C4-2B (cell line): ENCODE measurements around the gene LMO3.

ENCODE experiments used
- H3K27ac ChIP-seq: fragments of 450-650 bp; 2 replicates; pipeline ENCODE4 v1.5.1; 2017
- ZFX ChIP-seq: fragments of 450-650 bp; IDR thresholded peaks from 2 replicates; pipeline ENCODE4 v1.6.1; 2017
- TF ChIP-seq, protein P1 (sequence below): fragments of 450-650 bp; conservative IDR thresholded peaks from 2 replicates; pipeline ENCODE4 v1.5.1; 2017; ENCODE audit warnings: mild to moderate bottlenecking

The LMO3 gene

DNA sequence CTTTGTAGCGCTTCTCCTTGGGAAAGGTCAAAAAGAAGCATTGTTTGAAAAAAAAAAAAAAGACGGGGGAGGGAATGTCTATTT is at the start of gene LMO3:
TSS of gene LMO3 (minus strand) at position 46 of the 84 bp plus-strand sequence. CDS start 5,302 bp downstream, outside the sequence.
- no peak within 1 kb of the TSS for H3K27ac ChIP-seq
- TF ChIP-seq, protein P1, sequence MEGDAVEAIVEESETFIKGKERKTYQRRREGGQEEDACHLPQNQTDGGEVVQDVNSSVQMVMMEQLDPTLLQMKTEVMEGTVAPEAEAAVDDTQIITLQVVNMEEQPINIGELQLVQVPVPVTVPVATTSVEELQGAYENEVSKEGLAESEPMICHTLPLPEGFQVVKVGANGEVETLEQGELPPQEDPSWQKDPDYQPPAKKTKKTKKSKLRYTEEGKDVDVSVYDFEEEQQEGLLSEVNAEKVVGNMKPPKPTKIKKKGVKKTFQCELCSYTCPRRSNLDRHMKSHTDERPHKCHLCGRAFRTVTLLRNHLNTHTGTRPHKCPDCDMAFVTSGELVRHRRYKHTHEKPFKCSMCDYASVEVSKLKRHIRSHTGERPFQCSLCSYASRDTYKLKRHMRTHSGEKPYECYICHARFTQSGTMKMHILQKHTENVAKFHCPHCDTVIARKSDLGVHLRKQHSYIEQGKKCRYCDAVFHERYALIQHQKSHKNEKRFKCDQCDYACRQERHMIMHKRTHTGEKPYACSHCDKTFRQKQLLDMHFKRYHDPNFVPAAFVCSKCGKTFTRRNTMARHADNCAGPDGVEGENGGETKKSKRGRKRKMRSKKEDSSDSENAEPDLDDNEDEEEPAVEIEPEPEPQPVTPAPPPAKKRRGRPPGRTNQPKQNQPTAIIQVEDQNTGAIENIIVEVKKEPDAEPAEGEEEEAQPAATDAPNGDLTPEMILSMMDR: no peak
- no peak for TF ChIP-seq ZFX

DNA sequence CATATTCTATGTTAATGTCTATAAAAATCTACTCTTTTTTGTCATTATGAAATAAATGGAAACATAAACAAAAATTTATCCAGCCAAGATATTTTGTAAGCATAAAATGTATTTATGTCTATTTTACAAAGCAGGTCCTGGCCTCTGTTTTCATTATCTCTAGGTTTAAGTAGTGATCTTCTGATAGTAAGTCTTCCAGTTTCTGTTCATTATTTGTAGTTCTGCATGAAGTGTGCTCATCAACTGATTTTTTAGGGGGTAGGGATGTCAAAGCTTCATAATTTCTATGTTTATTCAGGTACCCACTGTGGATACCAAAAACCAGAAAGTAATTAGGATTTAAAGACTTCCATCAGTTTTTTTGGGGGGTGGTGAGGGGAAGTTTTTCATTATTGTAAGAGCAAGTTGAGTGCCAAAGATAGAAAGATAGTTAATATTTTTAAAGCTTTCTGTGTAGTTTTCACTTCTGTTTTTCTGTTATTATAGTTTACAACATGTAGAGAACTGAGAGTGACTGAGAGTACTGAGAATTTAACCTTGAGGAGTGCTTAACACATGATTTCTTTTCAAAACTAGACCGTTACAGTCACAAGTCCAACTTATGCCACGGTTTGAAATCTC is 30.6 kb upstream of the LMO3 start:
- TF ChIP-seq ZFX: no peak
- TF ChIP-seq, protein P1: no peak
- no peak overlapping the region for H3K27ac ChIP-seq

GRCh38 chr12:16634786-16635185 is 28.8 kb upstream of the LMO3 start:
- TF ChIP-seq ZFX: no peak
- TF ChIP-seq, protein P1: no peak
- no peak overlapping the region for H3K27ac ChIP-seq

GRCh38 chr12:16626991-16627390 is 21.0 kb upstream of the LMO3 start:
- TF ChIP-seq ZFX: no peak
- TF ChIP-seq, protein P1: no peak
- H3K27ac ChIP-seq: no peak overlapping the region

DNA sequence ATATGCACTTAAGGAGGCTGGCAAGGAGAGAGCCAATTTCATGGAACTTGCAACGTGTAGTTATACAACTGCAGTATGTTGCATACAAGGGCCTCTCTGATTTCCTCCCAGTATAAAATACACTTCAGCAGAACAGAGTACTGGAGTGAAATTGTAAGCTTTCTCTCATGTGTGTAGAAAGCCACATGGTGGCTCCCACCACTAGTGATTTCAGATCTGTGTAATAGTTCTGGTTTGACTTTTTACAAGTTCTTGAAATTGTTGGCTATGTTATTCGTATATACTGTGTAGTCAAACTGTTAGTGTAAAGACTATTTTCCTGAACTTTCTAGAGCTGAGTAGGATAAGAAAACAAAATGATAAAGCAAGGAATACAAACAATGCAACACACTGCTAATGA is 16.4 kb upstream of the LMO3 start:
- no peak overlapping the region for H3K27ac ChIP-seq
- TF ChIP-seq, protein P1: no peak
- no peak for TF ChIP-seq ZFX

- no peak overlapping the region for H3K27ac ChIP-seq
- no peak for TF ChIP-seq ZFX
- TF ChIP-seq, protein P1: no peak
These were observed 13.6 kb upstream of the LMO3 start for GRCh38 chr12:16619537-16619936.

- no peak for TF ChIP-seq ZFX
- TF ChIP-seq, protein P1: no peak
- H3K27ac ChIP-seq: no peak overlapping the region
These were observed 12.3 kb upstream of the LMO3 start for GRCh38 chr12:16618256-16618655.
